IMR-90 (cell line): Measurements from ENCODE around the gene ADCY4. TPM values are rescaled to one million over a fixed set of nuclear protein-coding genes. Genes with fewer than 3 reads are reported as not detected.

Experiments used
- ATAC-seq: fragments of 200-7000 bp; cut with Tn5 transposase; 2 replicates; pipeline ENCODE4 v1.9.1; 2020; ENCODE audit warnings: low read depth, mild to moderate bottlenecking, moderate library complexity
- BruUV-seq: library from RNA; stranded (reverse); fragments of 400-500 nt; replicated peaks from 2 replicates; lab custom pipeline; 2021; lab: Mats Ljungman, UMichigan
- CTCF ChIA-PET: fragments of 300-600 bp; formaldehyde crosslinking; extraction: SDS; loops from one replicate; lab custom pipeline; 2021; ENCODE audit warnings: antibody characterized with exemption; lab: Yijun Ruan, JAX
- POLR2A ChIA-PET: fragments of 300-600 bp; sonication (Branson Sonifier 250); formaldehyde crosslinking; loops from one replicate; lab custom pipeline; 2022; ENCODE audit warnings: antibody characterized with exemption; ENCODE audit not compliant: unreplicated experiment; lab: Charles Lee
- DNase-seq: peaks from one replicate; pipeline ENCODE4 v3.0.0; 2013
- H2AFZ ChIP-seq: replicated peaks from 2 replicates; pipeline ENCODE3; 2013; ENCODE audit warnings: low read length, mild to moderate bottlenecking; ENCODE audit not compliant: poor library complexity
- H2AK5ac ChIP-seq: 2 replicates; pipeline ENCODE4 v1.6.1; 2013; ENCODE audit warnings: low read depth, low read length, inconsistent platforms
- H2AK9ac ChIP-seq: replicated peaks from 2 replicates; pipeline ENCODE3; 2013; ENCODE audit warnings: mild to moderate bottlenecking, low read depth, low read length, moderate library complexity; ENCODE audit not compliant: poor library complexity
- H2BK120ac ChIP-seq: 2 replicates; pipeline ENCODE4 v1.6.1; 2013; ENCODE audit warnings: low read depth, low read length, inconsistent platforms
- H2BK15ac ChIP-seq: 3 replicates; pipeline ENCODE4 v1.6.1; 2013; ENCODE audit warnings: low read depth, low read length, inconsistent platforms
- H2BK20ac ChIP-seq: 2 replicates; pipeline ENCODE4 v1.6.1; 2013; ENCODE audit warnings: low read depth, mild to moderate bottlenecking, inconsistent platforms, low read length, moderate library complexity
- H2BK5ac ChIP-seq: 2 replicates; pipeline ENCODE4 v1.6.1; 2013; ENCODE audit warnings: mild to moderate bottlenecking, low read depth, low read length, inconsistent platforms; ENCODE audit not compliant: poor library complexity, severe bottlenecking
- H3K14ac ChIP-seq: replicated peaks from 2 replicates; pipeline ENCODE4 v1.6.1; 2013; ENCODE audit warnings: low read depth, low read length, inconsistent platforms
- H3K18ac ChIP-seq: 2 replicates; pipeline ENCODE4 v1.6.1; 2013; ENCODE audit warnings: low read depth, low read length, control low read depth
- H3K23ac ChIP-seq: 2 replicates; pipeline ENCODE4 v1.6.1; 2013; ENCODE audit warnings: low read depth, low read length, inconsistent platforms
- H3K27ac ChIP-seq: 2 replicates; pipeline ENCODE4 v1.5.1; 2013; ENCODE audit warnings: mild to moderate bottlenecking, control low read depth, low read length; ENCODE audit not compliant: insufficient read depth
- H3K27me3 ChIP-seq: 2 replicates; pipeline ENCODE4 v1.6.1; 2013; ENCODE audit warnings: low read length; ENCODE audit not compliant: control insufficient read depth, insufficient read depth
- H3K36me3 ChIP-seq: 2 replicates; pipeline ENCODE4 v1.6.1; 2013; ENCODE audit warnings: low read length, mixed read lengths; ENCODE audit not compliant: control insufficient read depth, insufficient read depth
- H3K4ac ChIP-seq: 2 replicates; pipeline ENCODE4 v1.6.1; 2013; ENCODE audit warnings: low read depth, low read length, inconsistent platforms
- H3K4me1 ChIP-seq: 2 replicates; pipeline ENCODE4 v1.6.1; 2013; ENCODE audit warnings: low read length, mixed read lengths; ENCODE audit not compliant: control insufficient read depth, insufficient read depth
- H3K4me2 ChIP-seq: 2 replicates; pipeline ENCODE4 v1.6.1; 2013; ENCODE audit warnings: low read depth, mild to moderate bottlenecking, control low read depth, low read length, moderate library complexity
- H3K4me3 ChIP-seq: 2 replicates; pipeline ENCODE4 v1.5.1; 2013; ENCODE audit warnings: low read depth, mild to moderate bottlenecking, control low read depth, low read length, moderate library complexity; ENCODE audit not compliant: insufficient read depth
- H3K56ac ChIP-seq: 2 replicates; pipeline ENCODE4 v1.6.1; 2013; ENCODE audit warnings: low read length, inconsistent platforms; ENCODE audit not compliant: insufficient read depth; ENCODE audit errors: extremely low read depth
- H3K79me1 ChIP-seq, 2 experiments: 2 replicates each; pipeline ENCODE4 v1.6.1; 2013; ENCODE audit warnings: low read length in 2 of 2, inconsistent platforms in 1 of 2, low read depth in 1 of 2
- H3K9ac ChIP-seq: 2 replicates; pipeline ENCODE4 v1.6.1; 2013; ENCODE audit warnings: low read depth, low read length, control low read depth
- H3K9me1 ChIP-seq: 2 replicates; pipeline ENCODE4 v1.6.1; 2013; ENCODE audit warnings: low read length, inconsistent platforms; ENCODE audit not compliant: insufficient read depth
- H3K9me3 ChIP-seq: 2 replicates; pipeline ENCODE4 v1.6.1; 2013; ENCODE audit warnings: low read length; ENCODE audit not compliant: control insufficient read depth, insufficient read depth
- H4K20me1 ChIP-seq: 2 replicates; pipeline ENCODE4 v1.6.1; 2013; ENCODE audit warnings: low read length, inconsistent platforms; ENCODE audit not compliant: insufficient read depth
- H4K5ac ChIP-seq: 2 replicates; pipeline ENCODE4 v1.6.1; 2013; ENCODE audit warnings: mild to moderate bottlenecking, low read depth, low read length, control low read depth
- H4K8ac ChIP-seq, 2 experiments: 2 replicates each; pipeline ENCODE4 v1.6.1; 2013; ENCODE audit warnings: low read depth in 2 of 2, low read length in 2 of 2, control low read depth in 1 of 2, inconsistent platforms in 1 of 2
- H4K91ac ChIP-seq: 2 replicates; pipeline ENCODE4 v1.6.1; 2013; ENCODE audit warnings: low read depth, low read length, inconsistent platforms; ENCODE audit not compliant: insufficient read depth
- BHLHE40 ChIP-seq: fragments of 150-350 bp; IDR thresholded peaks from 2 replicates; pipeline ENCODE4 v1.6.1; 2016; ENCODE audit warnings: mild to moderate bottlenecking, low read depth, low read length
- CEBPB ChIP-seq: IDR thresholded peaks from 2 replicates; pipeline ENCODE4 v1.6.1; 2012; ENCODE audit warnings: low read depth, low read length, improper control_type of control experiment
- CHD1 ChIP-seq: IDR thresholded peaks from 2 replicates; pipeline ENCODE4 v1.6.1; 2012; ENCODE audit warnings: low read depth, low read length, improper control_type of control experiment
- CTCF ChIP-seq: conservative IDR thresholded peaks from 2 replicates; pipeline ENCODE4 v1.5.1; 2012; ENCODE audit warnings: mild to moderate bottlenecking, low read depth, low read length, improper control_type of control experiment
- ELK1 ChIP-seq: fragments of 150-350 bp; IDR thresholded peaks from 2 replicates; pipeline ENCODE4 v1.6.1; 2016; ENCODE audit warnings: low read depth, mild to moderate bottlenecking, low read length, moderate library complexity, borderline replicate concordance
- FOS ChIP-seq: fragments of 150-350 bp; IDR thresholded peaks from 2 replicates; pipeline ENCODE4 v1.6.1; 2016; ENCODE audit warnings: low read depth, low read length
- MAFK ChIP-seq: IDR thresholded peaks from 2 replicates; pipeline ENCODE4 v1.6.1; 2012; ENCODE audit warnings: low read depth, low read length, improper control_type of control experiment
- MAZ ChIP-seq: IDR thresholded peaks from 2 replicates; pipeline ENCODE4 v1.6.1; 2012; ENCODE audit warnings: low read depth, mild to moderate bottlenecking, low read length, improper control_type of control experiment, moderate library complexity, borderline replicate concordance
- MXI1 ChIP-seq: IDR thresholded peaks from 2 replicates; pipeline ENCODE4 v1.6.1; 2012; ENCODE audit warnings: low read depth, mild to moderate bottlenecking, low read length, moderate library complexity, borderline replicate concordance
- NFE2L2 ChIP-seq: fragments of 150-350 bp; IDR thresholded peaks from 2 replicates; pipeline ENCODE4 v1.6.1; 2016; ENCODE audit warnings: low read depth, mild to moderate bottlenecking, low read length
- POLR2A ChIP-seq: IDR thresholded peaks from 2 replicates; pipeline ENCODE4 v1.6.1; 2012; ENCODE audit warnings: mild to moderate bottlenecking, low read depth, low read length
- RAD21 ChIP-seq: IDR thresholded peaks from 2 replicates; pipeline ENCODE4 v1.6.1; 2012; ENCODE audit warnings: low read length, improper control_type of control experiment
- RCOR1 ChIP-seq: IDR thresholded peaks from 2 replicates; pipeline ENCODE4 v1.6.1; 2012; ENCODE audit warnings: mild to moderate bottlenecking, low read length, improper control_type of control experiment; ENCODE audit not compliant: insufficient replicate concordance
- RFX5 ChIP-seq: IDR thresholded peaks from 2 replicates; pipeline ENCODE4 v1.8.0; 2012; ENCODE audit warnings: low read depth, mild to moderate bottlenecking, low read length, moderate library complexity
- SMC3 ChIP-seq: fragments of 150-350 bp; IDR thresholded peaks from 2 replicates; pipeline ENCODE4 v1.6.1; 2016; ENCODE audit warnings: low read depth, mild to moderate bottlenecking, antibody characterized with exemption, low read length, moderate library complexity
- USF2 ChIP-seq: fragments of 150-350 bp; IDR thresholded peaks from 2 replicates; pipeline ENCODE4 v1.6.1; 2017; ENCODE audit warnings: mild to moderate bottlenecking, antibody characterized with exemption, low read length, low read depth
- WGBS, 2 experiments: methylation state at CpG; one replicate each; pipeline versions ENCODE4 v1.1.5 to v1.1.7; 2013; ENCODE audit warnings: missing lambda C conversion rate in 2 of 2; ENCODE audit not compliant: insufficient read length in 1 of 2; ENCODE audit errors: extremely low coverage in 2 of 2; 5-methylcytosine and 5-hydroxymethylcytosine counted together
- dilution Hi-C: fragments of 300-500 bp; cut with HindIII; formaldehyde crosslinking; loops from one replicate; pipeline ENCODE4 v1.14.3; 2018; ENCODE audit warnings: low sequenced_read_pairs; ENCODE audit not compliant: unreplicated experiment
- in situ Hi-C: fragments of 300-500 bp; cut with MboI; formaldehyde crosslinking; loops from 3 replicates; pipeline ENCODE4 v1.14.3; 2019; ENCODE audit warnings: low sequenced_read_pairs, inconsistent platforms, mixed read lengths
- intact Hi-C: fragments of 100-400 bp; cut with micrococcal nuclease; formaldehyde crosslinking; loops from 2 replicates; pipeline ENCODE4 v1.10.0; 2022
- polyA plus RNA-seq, 3 experiments: library from polyadenylated mRNA; depleted of rRNA; stranded (reverse); fragments of >200 nt; gene quantifications; 2 replicates each; pipeline ENCODE4 v1.2.3, GENCODE V29; 2012; ENCODE audit warnings: low replicate concordance in 1 of 3
- total RNA-seq: library from RNA; depleted of rRNA; stranded (reverse); fragments of >200 nt; gene quantifications from 2 replicates; pipeline ENCODE4 v1.2.3, GENCODE V29; 2012

Gene ADCY4
- total and polyA plus RNA-seq, 2 of the 4 experiments (the other 2 are of a cell fraction), result not detected

- DNase-seq (no peak), ATAC-seq (no peak)
- WGBS, 2 experiments, result 85% methylated on average over 6 of the region's 6 CpGs; no CpG with 5 or more reads in 1 of the 2 experiments
- H3K9ac ChIP-seq, result no peak overlapping the region
- ChIA-PET POLR2A (no interaction called here), CTCF (no interaction called here)
- H3K18ac ChIP-seq, result no peak overlapping the region
- BruUV-seq, result no TSS peak
- H2AFZ ChIP-seq, result no peak overlapping the region
- H3K56ac ChIP-seq, result no peak overlapping the region
- in situ Hi-C loops, result no loop called here
- no peaks in the 10 kb centered on the region for H4K20me1 ChIP-seq
- no peaks in the 10 kb centered on the region; the same call in 1 of the 2 replicates for H3K4me1 ChIP-seq
- intact Hi-C loops, result no loop called here
- H2AK9ac ChIP-seq, result no peak overlapping the region
- H4K5ac ChIP-seq, result no peak overlapping the region
- no peak overlapping the region for H3K4me2 ChIP-seq
- H3K4ac ChIP-seq, result no peak overlapping the region
- no peak overlapping the region for H3K23ac ChIP-seq
- no peak overlapping the region for H2BK20ac ChIP-seq
- H3K27ac ChIP-seq, result no peak overlapping the region
- H2BK15ac ChIP-seq, result no peak overlapping the region
- TF ChIP-seq MAFK (no peak), CTCF (no peak), RFX5 (no peak), CEBPB (no peak), CHD1 (no peak), RCOR1 (no peak), BHLHE40 (no peak), FOS (no peak), MXI1 (no peak), ELK1 (no peak), NFE2L2 (no peak), RAD21 (no peak), POLR2A (no peak), USF2 (no peak), MAZ (no peak), SMC3 (no peak)
- H4K8ac ChIP-seq, result no peak overlapping the region
- no peaks in the 10 kb centered on the region; the same call in 1 of the 2 replicates for H3K9me1 ChIP-seq
- no peak overlapping the region for H2BK120ac ChIP-seq
- dilution Hi-C loops, result no loop called here
- H2BK5ac ChIP-seq, result no peak overlapping the region
- no peak overlapping the region for H3K14ac ChIP-seq
- no peak overlapping the region for H3K4me3 ChIP-seq
- H3K79me1 ChIP-seq, result peaks cover 8 to 19% of the 10 kb centered on the region in 2 experiments
- H3K9me3 ChIP-seq, result no peaks in the 10 kb centered on the region
- H4K91ac ChIP-seq, result no peak overlapping the region
- H2AK5ac ChIP-seq, result no peak overlapping the region
- H3K27me3 ChIP-seq, result no peaks in the 10 kb centered on the region
- no peaks in the 10 kb centered on the region for H3K36me3 ChIP-seq
Observed at GRCh38 chr14:24277071-24277470, 57.8 kb downstream of the ADCY4 start.
